Lung (tissue), 12 donors: ENCODE data around the gene SAP30BP. TPM values are rescaled to one million over a fixed set of nuclear protein-coding genes. Genes with fewer than 3 reads are reported as not detected.

Experiments used
- ATAC-seq: fragments of 200-7000 bp; cut with Tn5 transposase; one replicate; pipeline ENCODE4 v1.9.1; 2020; ENCODE audit warnings: moderate number of reproducible peaks; ENCODE audit not compliant: insufficient read depth, low FRiP score
- DNase-seq, 3 donors: peaks; one replicate each; pipeline ENCODE4 v3.0.0-alpha.2; 2013 to 2017
- H3K27ac ChIP-seq, 2 donors: one replicate each; pipeline ENCODE4 v1.5.1; 2013; ENCODE audit warnings: mild to moderate bottlenecking in 2 of 2, moderate library complexity in 2 of 2, control low read depth in 1 of 2, inconsistent platforms in 1 of 2, low read depth in 1 of 2, low read length in 1 of 2
- H3K27me3 ChIP-seq, 3 donors: one replicate each; pipeline ENCODE4 v1.5.1; 2013; ENCODE audit warnings: low read length in 2 of 3; ENCODE audit not compliant: control insufficient read depth in 3 of 3, insufficient read depth in 3 of 3
- H3K36me3 ChIP-seq, 4 donors: one replicate each; pipeline ENCODE4 v1.5.1; 2013; ENCODE audit warnings: low read length in 4 of 4, mild to moderate bottlenecking in 1 of 4, moderate library complexity in 1 of 4; ENCODE audit not compliant: control insufficient read depth in 4 of 4, insufficient read depth in 4 of 4
- H3K4me1 ChIP-seq, 5 donors: one replicate each; pipeline ENCODE4 v1.5.1; 2013; ENCODE audit warnings: low read length in 5 of 5, mild to moderate bottlenecking in 2 of 5, moderate library complexity in 1 of 5; ENCODE audit not compliant: control insufficient read depth in 5 of 5, insufficient read depth in 5 of 5
- H3K4me3 ChIP-seq: one replicate; pipeline ENCODE4 v1.5.1; 2013; ENCODE audit warnings: mild to moderate bottlenecking, control low read depth, moderate library complexity
- H3K9ac ChIP-seq, 2 donors: one replicate each; pipeline ENCODE4 v1.5.1; 2013; ENCODE audit warnings: low read length in 2 of 2, control low read depth in 1 of 2; ENCODE audit not compliant: insufficient read depth in 1 of 2
- H3K9me3 ChIP-seq, 4 donors: one replicate each; pipeline ENCODE4 v1.5.1; 2013; ENCODE audit warnings: low read length in 3 of 4, mild to moderate bottlenecking in 1 of 4, moderate library complexity in 1 of 4; ENCODE audit not compliant: control insufficient read depth in 4 of 4, insufficient read depth in 3 of 4
- CTCF ChIP-seq: IDR thresholded peaks from 2 replicates; pipeline ENCODE4 v1.5.1; 2012; ENCODE audit warnings: mild to moderate bottlenecking; ENCODE audit errors: control extremely low read depth, extremely low read depth
- WGBS, 2 donors: extraction: QIAGEN DNeasy Blood & Tissue Kit; methylation state at CpG; one replicate each; pipeline ENCODE4 v1.1.7; 2013; 5-methylcytosine and 5-hydroxymethylcytosine counted together
- polyA plus RNA-seq, 2 donors: library from polyadenylated mRNA; stranded (reverse); fragments of 200-250 nt; gene quantifications; one replicate each; pipeline ENCODE4 v1.2.1, GENCODE V29; 2013
- total RNA-seq, 2 donors: library from RNA; depleted of rRNA in 1 of 2; stranded (reverse); fragments of >200 nt in 1 of 2; gene quantifications; one replicate each; pipeline ENCODE4 v1.2.1, GENCODE V29; 2014 to 2021
- donor health status: control.
- donor health status: control.
- donor health status: Bipolar disorder and iron deficiency.
- donor health status: healthy.
- donor health status: DM: yes; HTN: yes; CAD: no.

The SAP30BP gene
- total and polyA plus RNA-seq, 4 donors: 46.5 to 82.9 (median 77.3) TPM

- H3K27ac ChIP-seq: no peak overlapping the region
- 87 to 92% methylated on average over 27 of the region's 27 CpGs for WGBS, 2 donors
Measured at GRCh38 chr17:75704963-75705875, 38.1 kb downstream of the SAP30BP start.

GRCh38 chr17:75706042-75706728 is 39.0 kb downstream of the SAP30BP start:
- no peaks in the 10 kb centered on the region for H3K27me3 ChIP-seq
- TF ChIP-seq CTCF: no peak
- no peak overlapping the region for H3K9ac ChIP-seq
- H3K27ac ChIP-seq: peak overlapping the region in 1 of 2 donors; percentile 2
- no peaks in the 10 kb centered on the region for H3K9me3 ChIP-seq
- WGBS, 2 donors: 91 to 96% methylated on average over 19 to 20 of the region's 20 CpGs
- peaks cover 0 to 12% (median 0%) of the 10 kb centered on the region in 5 donors for H3K4me1 ChIP-seq
- ATAC-seq: no peak
- no peak for DNase-seq
- peaks cover 6 to 67% (median 30%) of the 10 kb centered on the region in 4 donors for H3K36me3 ChIP-seq
- no peak overlapping the region for H3K4me3 ChIP-seq

More at GRCh38 chr17:75704963-75705875, 38.1 kb downstream of the SAP30BP start:
- no peak for TF ChIP-seq CTCF
- no peak overlapping the region for H3K9ac ChIP-seq
- DNase-seq (no peak), ATAC-seq (no peak)
- no peaks in the 10 kb centered on the region for H3K9me3 ChIP-seq
- peaks cover 6 to 76% (median 37%) of the 10 kb centered on the region in 4 donors for H3K36me3 ChIP-seq
- no peak overlapping the region for H3K4me3 ChIP-seq
- peaks cover 0 to 17% (median 0%) of the 10 kb centered on the region in 5 donors for H3K4me1 ChIP-seq
- H3K27me3 ChIP-seq: no peaks in the 10 kb centered on the region

- TF ChIP-seq CTCF: no peak
- WGBS, 2 donors: 68 to 70% methylated on average over 12 of the region's 12 CpGs
- Histone ChIP-seq H3K4me1 (peaks cover 0 to 6% (median 0%) of the 10 kb centered on the region in 5 donors), H3K36me3 (peaks cover 6 to 63% (median 26%) of the 10 kb centered on the region in 4 donors), H3K27me3 (no peaks in the 10 kb centered on the region), H3K27ac (peak overlapping the region in 1 of 2 donors; percentile 79), H3K9me3 (no peaks in the 10 kb centered on the region), H3K9ac (no peak overlapping the region), H3K4me3 (no peak overlapping the region)
- DNase-seq: no peak
- ATAC-seq: peak; percentile 82
Measured at GRCh38 chr17:75707079-75707571, 40.0 kb downstream of the SAP30BP start.
